Caki2 (cell line): ENCODE data around the gene NR6A1. TPM values are rescaled to one million over a fixed set of nuclear protein-coding genes. Genes with fewer than 3 reads are reported as not detected.
"Not testable (repeated sequence)": the region's sequence is repeated elsewhere in the genome, so short reads cannot be mapped to it uniquely, and the experiment has no call there.

Experiments used
- DNase-seq: peaks from one replicate; pipeline ENCODE4 v3.0.0-alpha.2; 2015; ENCODE audit warnings: low read depth
- in situ Hi-C: cut with HindIII; loops from 2 replicates; pipeline ENCODE4 v1.10.0; 2016; ENCODE audit warnings: low sequenced_read_pairs, low pct_unique_long_range_greater_than_20kb, mixed read lengths
- total RNA-seq: library from RNA; depleted of rRNA; stranded (reverse); fragments of >200 nt; shearing (Covaris generic); gene quantifications from 2 replicates; pipeline ENCODE4 v1.2.3, GENCODE V29; 2014; ENCODE audit warnings: low replicate concordance

Gene NR6A1
- total RNA-seq, 1 experiment from 2014 or later = 1.3 TPM

- in situ Hi-C loops = no loop called here
- peak; percentile 31 for DNase-seq
Observed at GRCh38 chr9:124743686-124744348, 27.3 kb downstream of the NR6A1 start.

DNA sequence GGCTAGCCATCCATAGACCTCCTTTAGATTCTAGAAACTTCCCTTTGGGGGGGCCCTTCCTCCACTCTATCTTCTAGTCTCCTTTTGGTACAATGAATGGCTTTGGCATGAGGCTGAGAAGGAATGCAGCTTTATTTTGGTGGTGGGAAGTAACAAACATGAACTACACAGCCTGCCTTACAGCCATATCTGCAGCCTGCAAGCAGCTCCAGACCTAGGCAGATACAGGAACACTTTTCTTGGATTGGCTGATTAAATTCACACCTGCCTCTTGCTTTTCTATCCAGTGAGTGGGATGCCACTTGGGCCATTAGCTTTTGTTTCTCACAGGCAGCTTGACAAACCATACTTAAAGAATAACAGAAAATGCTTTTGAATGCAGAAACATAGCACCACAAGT, 28.2 kb downstream of the NR6A1 start:
- in situ Hi-C loops = no loop called here
- no peak for DNase-seq

DNA sequence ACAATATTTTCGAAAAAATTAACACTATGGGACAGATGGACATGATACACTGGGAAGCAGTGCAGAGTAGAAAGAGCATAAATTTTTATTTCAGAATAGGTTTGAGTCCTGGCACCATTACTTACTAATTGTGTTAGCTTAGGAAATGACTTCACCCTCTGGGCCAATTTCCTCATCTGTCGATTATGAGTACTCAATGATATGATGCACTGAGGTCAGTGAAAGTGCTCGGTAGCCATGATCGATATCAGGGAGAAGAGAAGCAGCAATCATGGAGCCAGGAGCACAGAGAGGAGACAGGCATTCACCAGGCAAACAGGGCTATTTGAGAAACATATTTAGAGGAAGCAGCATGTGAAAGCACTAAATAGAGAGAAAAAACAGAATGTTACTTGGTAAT, 29.4 kb downstream of the NR6A1 start:
- in situ Hi-C loops = no loop called here
- no peak for DNase-seq

DNA sequence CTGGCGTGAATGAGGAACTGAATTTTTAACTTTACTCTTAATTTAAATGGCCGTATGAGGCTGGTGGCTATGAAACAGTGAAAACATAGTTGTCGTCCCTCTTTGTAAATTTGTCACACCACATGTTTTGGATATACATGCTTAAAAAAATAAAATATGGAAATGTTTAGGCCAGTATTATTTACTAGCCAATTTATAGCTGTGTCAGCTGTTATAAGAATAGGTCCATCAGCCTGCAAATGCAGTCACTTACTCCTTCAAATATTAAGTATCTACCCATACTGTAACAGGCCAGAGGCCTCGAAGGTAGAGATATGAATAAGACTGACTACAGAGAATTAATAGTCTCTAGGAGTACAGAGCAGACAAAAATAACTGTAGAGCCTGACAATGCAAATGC, 30.0 kb downstream of the NR6A1 start:
- in situ Hi-C loops = no loop called here
- no peak for DNase-seq

GRCh38 chr9:124739360-124739759, 31.8 kb downstream of the NR6A1 start:
- in situ Hi-C loops = no loop called here
- DNase-seq = no peak

- DNase-seq, in situ Hi-C loops: not testable (repeated sequence)
Observed at GRCh38 chr9:124738075-124738474, 33.0 kb downstream of the NR6A1 start.

DNA sequence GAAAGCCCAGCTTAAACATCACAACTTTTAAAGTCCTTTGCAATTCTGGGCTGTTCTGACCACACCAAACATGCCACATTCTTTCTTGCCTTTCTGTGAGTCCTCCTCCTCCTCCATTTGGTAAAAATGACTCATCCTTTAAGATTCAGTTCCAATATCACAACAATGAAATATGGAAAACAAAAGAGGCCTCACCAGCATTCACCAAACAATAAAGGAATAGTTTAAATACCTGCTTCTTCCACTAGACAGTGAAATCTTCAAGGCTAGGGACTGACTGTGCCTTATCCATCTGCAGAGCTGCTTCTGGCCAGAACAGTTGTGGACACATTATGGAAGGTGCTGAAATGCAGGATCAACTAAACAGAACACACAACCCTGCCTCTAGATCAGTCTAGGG, 36.0 kb downstream of the NR6A1 start:
- in situ Hi-C loops = no loop called here
- peak; percentile 42 for DNase-seq

- DNase-seq = not testable (repeated sequence)
Observed at GRCh38 chr9:124734741-124735083, 36.4 kb downstream of the NR6A1 start.

GRCh38 chr9:124733964-124734740, 37.0 kb downstream of the NR6A1 start:
- in situ Hi-C loops = no loop called here
- DNase-seq = peak; percentile 38

More at GRCh38 chr9:124734741-124735083, 36.4 kb downstream of the NR6A1 start:
- in situ Hi-C loops = not testable (repeated sequence)

- DNase-seq = no peak
- in situ Hi-C loops = no loop called here
Observed at GRCh38 chr9:124730772-124731171, 40.3 kb downstream of the NR6A1 start.

DNA sequence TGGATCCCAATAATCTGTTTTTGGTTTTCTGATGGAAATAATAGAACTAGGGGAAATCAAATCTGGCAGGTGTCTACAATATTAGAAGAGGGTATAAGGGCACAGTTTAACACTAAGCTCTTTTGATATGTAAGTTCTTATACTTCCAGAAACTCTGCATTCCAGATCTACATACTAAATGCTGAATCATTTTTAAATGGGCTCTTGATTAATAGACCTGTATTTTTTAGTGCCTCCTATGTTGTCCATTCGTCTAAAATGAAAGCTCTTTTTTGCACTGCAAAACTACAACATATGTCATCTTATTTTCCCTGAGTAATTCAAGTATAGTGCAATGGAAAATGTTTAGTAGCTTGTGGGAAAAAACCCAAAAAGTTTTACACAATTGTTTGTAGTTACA, 44.2 kb downstream of the NR6A1 start:
- DNase-seq = no peak
- in situ Hi-C loops = no loop called here

- in situ Hi-C loops = no loop called here
- DNase-seq = no peak
Observed at GRCh38 chr9:124725068-124725452, 46.1 kb downstream of the NR6A1 start.

GRCh38 chr9:124724415-124725067, 46.6 kb downstream of the NR6A1 start:
- in situ Hi-C loops = no loop called here
- DNase-seq = no peak

DNA sequence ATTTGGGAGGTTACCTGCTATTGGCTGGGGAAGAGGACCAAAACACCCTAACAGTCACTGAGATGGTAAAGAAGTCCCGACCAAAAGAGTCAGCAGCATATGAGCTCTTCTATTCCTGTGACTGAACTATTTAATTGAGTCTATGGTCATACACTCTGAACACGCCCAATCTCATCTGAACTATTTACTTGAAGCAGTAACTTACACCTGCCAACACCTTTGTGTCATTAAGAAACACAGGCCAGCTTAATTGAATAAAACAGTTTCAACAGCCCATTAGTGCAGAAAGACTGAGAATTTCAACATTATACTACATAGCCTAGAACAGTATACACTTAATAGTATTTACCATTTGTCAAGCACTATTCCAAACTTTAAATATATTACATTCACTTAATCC, 47.8 kb downstream of the NR6A1 start:
- no peak for DNase-seq
- in situ Hi-C loops = no loop called here

GRCh38 chr9:124721109-124721906, 49.8 kb downstream of the NR6A1 start:
- no peak for DNase-seq
- in situ Hi-C loops = no loop called here

DNA sequence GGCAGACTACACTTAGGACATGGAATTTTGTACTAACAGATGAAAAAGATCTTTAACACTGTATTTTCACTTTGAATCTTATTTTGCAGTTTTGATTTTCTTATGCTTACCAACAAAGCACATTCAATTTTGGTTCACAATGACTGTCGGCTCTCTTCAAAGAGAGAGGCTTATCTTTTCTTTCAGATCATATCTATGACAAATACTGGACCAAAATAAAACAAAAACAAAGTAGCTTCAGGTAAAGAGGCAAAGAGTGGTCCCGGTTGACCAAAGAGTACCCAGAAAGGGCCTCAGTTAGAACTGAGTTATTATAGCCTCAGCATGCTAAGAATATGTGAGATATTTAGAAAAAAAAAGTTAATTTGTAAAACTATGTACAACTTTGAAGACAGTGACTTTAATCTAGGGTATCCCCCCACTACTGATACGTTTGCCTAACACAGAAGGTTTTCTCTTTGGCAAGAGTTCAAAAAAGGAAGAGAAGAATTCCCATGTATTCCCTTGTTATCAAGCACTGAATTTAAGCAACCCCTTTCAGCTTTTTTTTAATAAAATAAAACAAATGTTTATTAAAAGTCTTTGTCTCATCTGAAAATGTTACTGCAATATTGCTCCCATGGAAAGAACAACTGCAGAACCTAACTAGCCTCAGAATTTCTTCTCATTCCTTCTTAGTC, 50.5 kb downstream of the NR6A1 start:
- DNase-seq = no peak
- in situ Hi-C loops = no loop called here

GRCh38 chr9:124718928-124719327, 52.2 kb downstream of the NR6A1 start:
- in situ Hi-C loops = no loop called here
- no peak for DNase-seq

DNA sequence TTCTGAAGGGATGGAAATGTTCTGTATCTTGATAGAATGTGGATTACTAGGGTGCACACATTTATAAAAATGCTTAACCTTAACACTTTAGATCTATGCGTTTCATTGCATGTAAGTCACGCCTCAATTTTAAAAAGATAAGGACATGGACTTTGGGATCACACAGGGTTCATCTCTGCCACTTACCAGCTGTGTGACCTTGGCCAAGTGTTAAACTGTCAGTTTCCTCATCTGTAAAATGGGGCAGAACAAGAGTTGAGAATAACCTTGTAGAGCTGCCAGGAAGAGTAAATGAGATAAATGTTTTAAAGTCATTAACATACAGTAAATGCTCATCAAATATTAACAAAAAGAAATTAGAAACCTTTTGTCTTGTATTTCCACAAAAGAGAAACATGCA, 53.5 kb downstream of the NR6A1 start:
- no peak for DNase-seq
- in situ Hi-C loops = no loop called here
